NOMO-1 treated with dmso at 0.1 percent for 144 hours (cell line): ENCODE results near the gene AVL9.
"Not testable (repeated sequence)": the region's sequence is repeated elsewhere in the genome, so short reads cannot be mapped to it uniquely, and the experiment has no call there.

Source experiments
- DNase-seq: peaks from one replicate; lab custom pipeline; 2025; ENCODE audit not compliant: unreplicated experiment; lab: John Stamatoyannopoulos, UW

AVL9 gene

GRCh38 chr7:32494946-32495297, 367 bp upstream of the AVL9 start:
- DNase-seq = peak; percentile 62

- no peak for DNase-seq
Measured at GRCh38 chr7:32496052-32496813, 944 bp downstream of the AVL9 start.

- not testable (repeated sequence) for DNase-seq
Measured at GRCh38 chr7:32499755-32500154, 4.5 kb downstream of the AVL9 start.

GRCh38 chr7:32500216-32500615, 4.9 kb downstream of the AVL9 start:
- not testable (repeated sequence) for DNase-seq

GRCh38 chr7:32500922-32501341, 5.6 kb downstream of the AVL9 start:
- DNase-seq = peak; percentile 70

- DNase-seq = no peak
Measured at GRCh38 chr7:32501522-32501921, 6.2 kb downstream of the AVL9 start.

- DNase-seq = no peak
Measured at GRCh38 chr7:32502728-32503127, 7.4 kb downstream of the AVL9 start.

GRCh38 chr7:32506266-32507054, 11.2 kb downstream of the AVL9 start:
- DNase-seq = no peak

- no peak for DNase-seq
Measured at GRCh38 chr7:32507414-32507813, 12.1 kb downstream of the AVL9 start.

GRCh38 chr7:32511791-32512190, 16.5 kb downstream of the AVL9 start:
- no peak for DNase-seq

- DNase-seq = no peak
Measured at GRCh38 chr7:32513210-32513609, 17.9 kb downstream of the AVL9 start.

GRCh38 chr7:32515890-32516550, 20.7 kb downstream of the AVL9 start:
- DNase-seq = no peak

- DNase-seq = no peak
Measured at GRCh38 chr7:32516551-32517100, 21.3 kb downstream of the AVL9 start.

- no peak for DNase-seq
Measured at GRCh38 chr7:32518534-32519140, 23.3 kb downstream of the AVL9 start.

- DNase-seq = no peak
Measured at GRCh38 chr7:32519763-32520162, 24.5 kb downstream of the AVL9 start.

- DNase-seq = no peak
Measured at GRCh38 chr7:32522746-32523530, 27.6 kb downstream of the AVL9 start.

- DNase-seq = no peak
Measured at GRCh38 chr7:32524631-32525030, 29.3 kb downstream of the AVL9 start.

- DNase-seq = no peak
Measured at GRCh38 chr7:32525839-32526238, 30.6 kb downstream of the AVL9 start.

GRCh38 chr7:32531402-32531801, 36.1 kb downstream of the AVL9 start:
- no peak for DNase-seq

- no peak for DNase-seq
Measured at GRCh38 chr7:32532086-32532485, 36.8 kb downstream of the AVL9 start.
